CD4-positive, alpha-beta T cell treated with Interleukin-4 for 4 hours (primary cell): ENCODE measurements around the gene RAB3GAP1.
"Not testable (repeated sequence)": the region's sequence is repeated elsewhere in the genome, so short reads cannot be mapped to it uniquely, and the experiment has no call there.

Experiments used
- DNase-seq: peaks from one replicate; pipeline ENCODE4 v3.0.0-alpha.2; 2020

Gene RAB3GAP1

GRCh38 chr2:135105513-135106316, 53.6 kb downstream of the RAB3GAP1 start:
- not testable (repeated sequence) for DNase-seq

DNA sequence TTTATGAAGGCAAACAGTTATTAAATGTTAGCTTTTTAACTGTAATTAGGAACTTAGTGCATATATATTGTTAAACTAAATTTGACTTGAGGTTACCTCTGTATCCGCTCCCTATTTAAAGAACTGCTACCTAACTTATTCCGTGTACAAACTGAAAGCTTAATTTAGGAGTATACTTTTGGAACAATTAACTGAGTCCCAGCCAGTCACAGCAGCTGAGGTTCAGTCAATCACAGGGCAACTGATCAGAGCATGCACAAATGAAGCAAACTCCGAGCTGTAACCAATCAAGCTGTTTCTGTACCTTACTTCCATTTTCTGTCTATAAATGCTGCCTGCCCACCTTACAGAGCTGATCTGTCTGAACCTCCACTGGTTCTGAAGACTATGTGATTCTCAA, 61.2 kb downstream of the RAB3GAP1 start:
- DNase-seq = no peak

DNA sequence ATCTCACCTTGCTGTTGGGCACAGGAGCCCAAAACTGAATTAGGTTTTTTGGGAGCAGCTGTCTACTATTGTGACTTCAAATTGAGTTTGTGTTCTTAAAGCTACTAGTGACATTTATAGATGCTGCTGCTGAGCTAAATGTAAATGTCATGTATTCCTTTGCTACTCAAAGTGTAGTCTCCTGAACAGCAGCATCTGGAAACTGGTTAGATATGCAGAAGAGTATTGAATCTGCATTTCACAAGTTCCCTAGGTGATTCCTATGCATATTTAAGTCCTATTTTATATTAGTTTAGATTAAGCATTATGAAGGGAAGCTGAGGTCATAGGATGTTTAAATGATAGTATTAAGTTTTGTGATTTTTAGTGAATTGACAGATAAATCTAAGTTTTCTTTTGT, 67.5 kb downstream of the RAB3GAP1 start:
- DNase-seq = no peak

DNA sequence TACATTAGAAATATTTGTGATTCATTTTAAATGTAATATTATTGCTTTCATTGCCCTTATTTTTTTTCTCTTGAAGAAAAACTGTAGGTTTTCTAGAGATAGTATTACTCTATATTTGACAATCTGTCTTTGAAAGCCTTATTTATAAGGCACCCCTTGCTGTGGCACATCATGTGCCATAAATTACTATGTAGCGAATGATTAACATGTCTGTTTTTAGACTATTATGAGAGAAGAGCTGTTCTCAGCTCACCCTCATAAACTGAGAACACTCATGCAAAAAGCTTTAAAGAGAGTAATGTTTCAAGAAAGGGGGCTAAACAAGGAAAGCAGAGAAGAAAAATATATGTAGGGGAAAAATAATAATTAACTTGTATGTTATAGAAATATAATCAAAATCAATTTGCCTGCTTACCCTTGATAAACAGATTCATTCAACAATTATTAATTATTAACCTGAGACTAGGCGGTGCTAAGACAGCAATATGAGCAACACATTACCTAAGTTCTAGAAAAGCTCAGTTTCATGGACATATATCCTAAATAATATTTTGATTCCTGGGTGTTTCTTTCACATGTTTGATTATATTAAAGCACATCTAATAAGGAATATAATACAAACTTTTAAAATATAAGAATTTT, 69.0 kb downstream of the RAB3GAP1 start:
- no peak for DNase-seq

DNA sequence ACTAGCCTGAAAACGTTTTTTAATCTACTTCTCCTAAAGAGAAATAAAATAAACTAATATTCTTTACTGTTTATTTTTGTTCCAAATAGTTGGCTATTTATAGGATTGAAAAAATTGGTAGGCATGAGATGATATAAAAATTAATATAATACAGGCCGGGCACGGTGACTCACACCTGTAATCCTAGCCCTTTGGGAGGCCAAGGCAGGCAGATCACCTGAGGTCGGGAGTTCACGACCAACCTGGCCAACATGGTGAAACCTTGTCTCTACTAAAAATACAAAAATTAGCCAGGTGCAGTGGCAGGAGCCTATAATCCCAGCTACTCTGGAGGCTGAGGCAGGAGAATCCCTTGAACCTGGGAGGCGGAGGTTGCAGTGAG, 69.6 kb downstream of the RAB3GAP1 start:
- not testable (repeated sequence) for DNase-seq

- DNase-seq = no peak
Measured at GRCh38 chr2:135124924-135125886, 73.1 kb downstream of the RAB3GAP1 start.

- no peak for DNase-seq
Measured at GRCh38 chr2:135125940-135126339, 73.8 kb downstream of the RAB3GAP1 start.

GRCh38 chr2:135130751-135131150, 78.7 kb downstream of the RAB3GAP1 start:
- no peak for DNase-seq

- no peak for DNase-seq
Measured at GRCh38 chr2:135132314-135132713, 80.2 kb downstream of the RAB3GAP1 start.

GRCh38 chr2:135140606-135141005, 88.5 kb downstream of the RAB3GAP1 start:
- no peak for DNase-seq

DNA sequence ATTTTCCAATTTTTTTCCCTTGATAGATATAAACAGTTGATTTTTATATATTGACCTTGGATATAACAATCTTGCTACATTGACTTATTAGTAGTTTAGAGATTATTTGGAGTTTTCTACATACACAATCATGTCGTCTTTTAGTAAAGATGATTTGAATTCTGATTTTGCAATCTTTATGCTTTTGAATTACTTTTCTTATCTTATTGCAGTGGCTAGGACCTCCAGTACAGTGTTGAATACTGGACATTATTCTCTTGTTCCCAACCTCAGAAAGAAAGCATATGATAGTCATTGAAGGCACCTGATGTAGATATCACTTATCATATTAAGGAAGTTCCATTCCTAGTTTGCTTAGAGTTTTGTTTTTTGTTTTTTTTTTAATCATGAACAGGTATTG, 90.2 kb downstream of the RAB3GAP1 start:
- DNase-seq = no peak

GRCh38 chr2:135144343-135144742, 92.3 kb downstream of the RAB3GAP1 start:
- DNase-seq = no peak

DNA sequence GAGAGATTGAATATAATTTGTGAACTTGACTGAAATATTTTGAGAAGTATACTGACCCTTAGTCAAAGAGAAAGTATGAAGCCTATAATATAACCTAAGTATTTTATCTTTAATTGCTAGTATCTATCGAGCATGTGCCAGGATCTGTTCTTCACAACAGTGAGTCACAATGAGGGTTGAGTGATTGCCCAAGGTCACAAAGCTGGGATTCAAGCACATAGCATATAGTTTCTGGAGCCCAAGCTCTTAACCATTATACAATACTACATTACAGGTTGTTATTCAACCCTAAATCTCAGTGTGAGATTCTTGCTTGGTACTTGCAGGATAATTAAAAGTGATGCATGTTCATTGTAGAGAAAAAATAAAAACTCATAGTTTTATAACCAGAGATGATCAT, 97.2 kb downstream of the RAB3GAP1 start:
- no peak for DNase-seq

DNA sequence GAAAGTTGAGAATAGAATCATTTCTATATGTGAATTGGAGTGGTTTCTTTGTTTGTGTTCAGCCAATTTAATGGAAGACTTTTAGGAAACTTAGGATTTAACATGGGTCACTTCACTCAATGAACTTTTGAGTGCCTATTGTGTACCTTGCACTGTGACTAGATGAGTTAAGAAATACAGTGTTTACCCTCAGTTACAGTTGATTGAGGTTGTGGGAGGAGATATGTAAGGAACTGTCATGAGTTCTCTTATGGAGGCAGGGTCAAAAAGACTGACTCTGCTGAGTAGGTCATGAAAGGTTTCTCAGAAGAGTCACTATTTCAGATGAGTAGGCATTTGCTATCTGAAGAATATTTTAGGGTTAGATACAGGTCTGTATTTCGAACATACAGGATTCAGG, 98.6 kb downstream of the RAB3GAP1 start:
- DNase-seq = no peak

- no peak for DNase-seq
Measured at GRCh38 chr2:135151615-135152014, 99.5 kb downstream of the RAB3GAP1 start.

- DNase-seq = no peak
Measured at GRCh38 chr2:135152361-135152760, 100.3 kb downstream of the RAB3GAP1 start.

GRCh38 chr2:135154962-135155361, 102.9 kb downstream of the RAB3GAP1 start:
- no peak for DNase-seq

DNA sequence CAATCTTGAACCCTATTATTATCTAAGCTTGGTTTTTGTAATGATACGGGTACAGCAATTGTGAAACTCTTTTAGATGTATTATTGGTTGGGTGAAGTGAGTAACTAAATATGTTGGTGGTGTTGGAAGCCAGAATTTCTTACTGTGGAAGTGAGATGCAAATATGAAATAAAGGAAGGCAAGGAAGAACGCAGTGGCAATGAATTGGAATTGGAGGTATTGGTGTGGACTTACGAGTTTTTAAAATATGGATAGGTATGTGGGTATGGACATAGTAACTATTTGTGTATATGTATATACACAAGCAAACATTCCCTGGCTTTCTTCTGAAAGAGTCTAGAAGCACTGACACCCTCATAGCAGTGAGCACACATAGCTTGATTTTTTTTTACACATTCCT, 105.8 kb downstream of the RAB3GAP1 start:
- no peak for DNase-seq

DNA sequence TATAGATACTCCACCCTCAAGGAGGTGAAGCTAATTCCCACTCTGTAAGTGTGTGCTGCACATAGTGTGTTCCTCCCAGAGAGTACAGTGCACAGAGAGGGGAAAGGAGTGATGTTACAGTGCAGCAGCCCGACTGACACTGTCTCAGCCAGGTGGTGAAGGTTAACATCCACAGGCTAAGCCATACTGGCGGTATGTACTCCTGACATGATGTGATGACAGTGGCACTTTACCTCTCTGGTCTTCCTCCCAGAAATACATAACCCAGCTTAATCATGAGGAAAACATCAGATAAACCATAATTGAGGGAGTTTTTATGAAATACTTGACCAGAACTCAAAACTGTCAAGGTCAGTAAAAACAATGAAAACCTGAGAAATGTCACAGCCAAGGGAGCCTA, 107.1 kb downstream of the RAB3GAP1 start:
- no peak for DNase-seq

DNA sequence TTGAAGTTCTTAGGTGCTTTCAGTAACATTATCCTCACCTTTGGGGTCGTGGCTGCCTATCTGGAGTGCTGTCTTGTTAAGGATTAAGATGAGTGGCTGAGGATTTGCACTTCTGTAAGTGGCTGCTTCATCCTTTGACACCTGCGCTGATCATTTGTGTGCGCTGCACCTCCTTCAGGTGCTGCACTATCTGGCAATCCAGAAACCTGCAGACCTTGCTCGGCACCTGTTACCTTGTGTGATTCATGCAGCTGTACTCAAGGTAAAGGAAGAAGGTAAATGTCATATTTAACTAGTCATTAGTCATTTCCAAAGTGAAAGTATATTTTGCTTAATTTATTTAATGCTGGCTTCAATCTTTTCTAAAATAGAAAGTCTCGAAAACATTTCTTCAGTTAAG, 110.3 kb downstream of the RAB3GAP1 start:
- no peak for DNase-seq

GRCh38 chr2:135162786-135163185, 110.7 kb downstream of the RAB3GAP1 start:
- DNase-seq = no peak

DNA sequence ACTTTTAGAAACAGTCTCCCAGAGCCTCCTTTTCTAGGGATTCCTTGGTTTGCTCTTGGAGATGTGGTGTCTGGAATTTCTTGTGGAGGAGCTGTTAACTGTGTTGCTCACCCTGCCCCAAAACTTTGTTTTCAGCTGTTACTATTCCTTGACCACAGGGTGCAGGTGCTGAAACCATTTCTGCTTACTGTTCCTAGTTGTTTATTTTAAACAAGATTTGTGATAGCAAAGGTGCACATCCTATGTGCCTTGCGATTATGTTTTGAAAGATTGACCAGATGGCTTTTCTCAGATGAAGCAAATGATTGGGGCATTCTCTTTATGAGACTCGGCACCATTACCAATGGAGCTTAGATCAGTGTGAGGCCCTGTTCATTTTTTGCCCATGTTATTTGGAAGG, 111.2 kb downstream of the RAB3GAP1 start:
- DNase-seq = no peak

GRCh38 chr2:135163901-135164300, 111.8 kb downstream of the RAB3GAP1 start:
- DNase-seq = no peak

DNA sequence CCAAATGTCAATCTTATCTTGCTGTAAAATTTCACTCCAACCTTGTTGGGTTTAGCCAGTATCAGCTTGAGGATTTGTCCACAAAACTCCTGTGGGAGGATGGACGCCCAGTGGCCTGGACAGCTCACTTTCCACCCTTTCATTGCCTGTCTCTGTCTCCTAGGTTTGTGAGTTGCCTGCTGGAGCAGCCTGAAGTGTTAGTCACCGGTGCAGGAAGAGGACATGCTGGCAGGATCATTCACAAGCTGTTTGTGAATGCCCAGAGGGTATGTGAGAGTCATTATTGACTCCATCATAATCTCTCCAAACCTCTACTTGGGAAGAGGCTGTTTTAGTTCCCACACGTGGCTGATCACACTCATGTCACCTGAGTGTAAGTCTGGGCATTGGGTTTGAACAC, 112.3 kb downstream of the RAB3GAP1 start:
- DNase-seq = no peak
